ENCODE results near the gene ZNF667.

- TF ChIP-seq, protein P1, sequence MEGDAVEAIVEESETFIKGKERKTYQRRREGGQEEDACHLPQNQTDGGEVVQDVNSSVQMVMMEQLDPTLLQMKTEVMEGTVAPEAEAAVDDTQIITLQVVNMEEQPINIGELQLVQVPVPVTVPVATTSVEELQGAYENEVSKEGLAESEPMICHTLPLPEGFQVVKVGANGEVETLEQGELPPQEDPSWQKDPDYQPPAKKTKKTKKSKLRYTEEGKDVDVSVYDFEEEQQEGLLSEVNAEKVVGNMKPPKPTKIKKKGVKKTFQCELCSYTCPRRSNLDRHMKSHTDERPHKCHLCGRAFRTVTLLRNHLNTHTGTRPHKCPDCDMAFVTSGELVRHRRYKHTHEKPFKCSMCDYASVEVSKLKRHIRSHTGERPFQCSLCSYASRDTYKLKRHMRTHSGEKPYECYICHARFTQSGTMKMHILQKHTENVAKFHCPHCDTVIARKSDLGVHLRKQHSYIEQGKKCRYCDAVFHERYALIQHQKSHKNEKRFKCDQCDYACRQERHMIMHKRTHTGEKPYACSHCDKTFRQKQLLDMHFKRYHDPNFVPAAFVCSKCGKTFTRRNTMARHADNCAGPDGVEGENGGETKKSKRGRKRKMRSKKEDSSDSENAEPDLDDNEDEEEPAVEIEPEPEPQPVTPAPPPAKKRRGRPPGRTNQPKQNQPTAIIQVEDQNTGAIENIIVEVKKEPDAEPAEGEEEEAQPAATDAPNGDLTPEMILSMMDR (IDR thresholded peaks at IDR 0.05): no peak
- TF ChIP-seq POLR2AphosphoS5 (IDR thresholded peaks at IDR 0.05; ENCODE audit: low read depth, low read length): no peak
Observed at GRCh38 chr19:56423985-56424353, 53.2 kb downstream of the ZNF667 start.

Measured in Panc1 (cell line).